ENCODE data around the gene PYGB.
"Not testable (repeated sequence)": the region's sequence is repeated elsewhere in the genome, so short reads cannot be mapped to it uniquely, and the experiment has no call there.

DNA sequence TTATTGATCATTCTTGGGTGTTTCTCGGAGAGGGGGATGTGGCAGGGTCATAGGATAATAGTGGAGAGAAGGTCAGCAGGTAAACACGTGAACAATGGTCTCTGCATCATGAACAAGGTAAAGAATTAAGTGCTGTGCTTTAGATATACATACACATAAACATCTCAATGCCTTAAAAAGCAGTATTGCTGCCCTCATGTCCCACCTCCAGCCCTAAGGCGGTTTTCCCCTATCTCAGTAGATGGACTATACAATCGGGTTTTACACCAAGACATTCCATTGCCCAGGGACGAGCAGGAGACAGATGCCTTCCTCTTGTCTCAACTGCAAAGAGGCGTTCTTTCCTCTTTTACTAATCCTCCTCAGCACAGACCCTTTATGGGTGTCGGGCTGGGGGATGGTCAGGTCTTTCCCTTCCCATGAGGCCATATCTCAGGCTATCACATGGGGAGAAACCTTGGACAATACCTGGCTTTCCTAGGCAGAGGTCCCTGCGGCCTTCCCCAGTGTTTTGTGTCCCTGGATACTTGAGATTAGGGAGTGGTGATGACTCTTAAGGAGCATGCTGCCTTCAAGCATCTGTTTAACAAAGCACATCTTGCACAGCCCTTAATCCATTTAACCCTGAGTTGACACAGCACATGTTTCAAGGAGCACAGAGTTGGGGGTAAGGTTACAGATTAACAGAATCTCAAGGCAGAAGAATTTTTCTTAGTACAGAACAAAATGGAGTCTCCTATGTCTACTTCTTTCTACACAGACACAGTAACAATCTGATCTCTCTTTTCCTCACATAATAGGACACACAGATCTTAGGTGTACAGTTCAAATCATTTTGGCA, 13.7 kb upstream of the PYGB start:
- not testable (repeated sequence) for TF ChIP-seq POLR2A, SPI1 (IDR thresholded peaks at IDR 0.05; ENCODE audit: low read depth, low read length)
